Measurements from ENCODE around the gene BARHL1. TPM values are rescaled to one million over a fixed set of nuclear protein-coding genes. Genes with fewer than 3 reads are reported as not detected.

BARHL1 gene
- total RNA-seq, 2 experiments from 2014 or later, result not detected

DNA sequence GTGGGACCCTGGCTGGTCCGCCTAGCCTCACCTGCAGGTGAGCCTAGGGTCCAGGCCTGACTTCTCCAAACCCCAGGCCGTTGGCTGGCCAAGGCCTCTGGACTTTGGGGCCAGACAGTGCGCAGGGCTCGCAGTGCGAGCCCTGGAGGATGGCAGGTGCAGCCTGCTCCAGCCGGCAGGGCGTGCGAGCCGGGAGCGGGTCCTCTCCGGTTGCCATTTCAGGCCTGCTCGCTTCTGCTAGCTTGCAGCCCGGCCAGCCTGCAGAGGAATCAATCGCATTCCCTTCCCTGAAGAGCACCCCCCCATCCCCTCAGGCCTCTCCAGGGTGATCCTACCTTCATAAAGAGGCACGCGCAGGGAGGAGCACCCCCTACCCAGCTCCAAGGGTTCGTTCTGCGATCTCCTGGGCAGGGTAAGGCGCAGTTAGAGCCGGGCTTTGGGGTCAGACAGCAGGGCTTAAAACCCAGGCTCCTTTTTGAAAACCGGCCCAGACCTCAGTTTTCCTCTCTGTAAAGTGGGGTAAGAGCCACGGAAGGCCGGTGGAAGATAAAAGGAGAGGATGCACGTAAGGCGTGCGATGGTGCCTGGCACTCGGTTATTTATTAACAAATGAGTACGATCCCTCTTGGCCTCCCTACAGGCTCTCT, 6.2 kb downstream of the BARHL1 start:
- H3K9me3 ChIP-seq (ENCODE audit: low read length), result no peaks in the 10 kb centered on the region
- CTCF ChIA-PET (ENCODE audit: unreplicated experiment), result no interaction called here
- H3K4me2 ChIP-seq (ENCODE audit: low read length), result no peak overlapping the region
- peaks cover 7% of the 10 kb centered on the region; the same call in 1 of the 2 replicates for H3K36me3 ChIP-seq (ENCODE audit: insufficient read depth, low read length)
- H3K4me1 ChIP-seq (ENCODE audit: insufficient read depth, low read length, poor library complexity, severe bottlenecking), result no peaks in the 10 kb centered on the region
- POLR2A ChIA-PET, result interaction anchor here (0.6 kb wide), 1 partner anchor 161 kb away, joined by 3 read pairs; no protein-coding TSS in a partner anchor
- no peak overlapping the region for H3K27ac ChIP-seq (ENCODE audit: low read depth, low read length, poor library complexity, severe bottlenecking)
- TF ChIP-seq EZH2phosphoT487 (IDR thresholded peaks at IDR 0.05; ENCODE audit: borderline replicate concordance, low read depth, low read length), result no peak
- TF ChIP-seq, protein P1, sequence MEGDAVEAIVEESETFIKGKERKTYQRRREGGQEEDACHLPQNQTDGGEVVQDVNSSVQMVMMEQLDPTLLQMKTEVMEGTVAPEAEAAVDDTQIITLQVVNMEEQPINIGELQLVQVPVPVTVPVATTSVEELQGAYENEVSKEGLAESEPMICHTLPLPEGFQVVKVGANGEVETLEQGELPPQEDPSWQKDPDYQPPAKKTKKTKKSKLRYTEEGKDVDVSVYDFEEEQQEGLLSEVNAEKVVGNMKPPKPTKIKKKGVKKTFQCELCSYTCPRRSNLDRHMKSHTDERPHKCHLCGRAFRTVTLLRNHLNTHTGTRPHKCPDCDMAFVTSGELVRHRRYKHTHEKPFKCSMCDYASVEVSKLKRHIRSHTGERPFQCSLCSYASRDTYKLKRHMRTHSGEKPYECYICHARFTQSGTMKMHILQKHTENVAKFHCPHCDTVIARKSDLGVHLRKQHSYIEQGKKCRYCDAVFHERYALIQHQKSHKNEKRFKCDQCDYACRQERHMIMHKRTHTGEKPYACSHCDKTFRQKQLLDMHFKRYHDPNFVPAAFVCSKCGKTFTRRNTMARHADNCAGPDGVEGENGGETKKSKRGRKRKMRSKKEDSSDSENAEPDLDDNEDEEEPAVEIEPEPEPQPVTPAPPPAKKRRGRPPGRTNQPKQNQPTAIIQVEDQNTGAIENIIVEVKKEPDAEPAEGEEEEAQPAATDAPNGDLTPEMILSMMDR (conservative IDR thresholded peaks at IDR 0.05; ENCODE audit: low read length), result no peak
- H3K9me2 ChIP-seq (ENCODE audit: insufficient read depth, low read length), result no peaks in the 10 kb centered on the region
- H2AFZ ChIP-seq (ENCODE audit: low read length), result no peak overlapping the region
- intact Hi-C loops (cut with micrococcal nuclease; ENCODE audit: unreplicated experiment), result no loop called here
- H3K79me2 ChIP-seq (ENCODE audit: insufficient read depth, low read depth, low read length), result no peaks in the 10 kb centered on the region
- H3K4me3 ChIP-seq (ENCODE audit: low read depth, low read length, poor library complexity, severe bottlenecking), result no peak overlapping the region
- DNase-seq (ENCODE audit: low spot score), result no peak
- no TSS peak for BruUV-seq (replicated peaks)
- H4K20me1 ChIP-seq (ENCODE audit: insufficient read depth, low read length), result no peaks in the 10 kb centered on the region

DNA sequence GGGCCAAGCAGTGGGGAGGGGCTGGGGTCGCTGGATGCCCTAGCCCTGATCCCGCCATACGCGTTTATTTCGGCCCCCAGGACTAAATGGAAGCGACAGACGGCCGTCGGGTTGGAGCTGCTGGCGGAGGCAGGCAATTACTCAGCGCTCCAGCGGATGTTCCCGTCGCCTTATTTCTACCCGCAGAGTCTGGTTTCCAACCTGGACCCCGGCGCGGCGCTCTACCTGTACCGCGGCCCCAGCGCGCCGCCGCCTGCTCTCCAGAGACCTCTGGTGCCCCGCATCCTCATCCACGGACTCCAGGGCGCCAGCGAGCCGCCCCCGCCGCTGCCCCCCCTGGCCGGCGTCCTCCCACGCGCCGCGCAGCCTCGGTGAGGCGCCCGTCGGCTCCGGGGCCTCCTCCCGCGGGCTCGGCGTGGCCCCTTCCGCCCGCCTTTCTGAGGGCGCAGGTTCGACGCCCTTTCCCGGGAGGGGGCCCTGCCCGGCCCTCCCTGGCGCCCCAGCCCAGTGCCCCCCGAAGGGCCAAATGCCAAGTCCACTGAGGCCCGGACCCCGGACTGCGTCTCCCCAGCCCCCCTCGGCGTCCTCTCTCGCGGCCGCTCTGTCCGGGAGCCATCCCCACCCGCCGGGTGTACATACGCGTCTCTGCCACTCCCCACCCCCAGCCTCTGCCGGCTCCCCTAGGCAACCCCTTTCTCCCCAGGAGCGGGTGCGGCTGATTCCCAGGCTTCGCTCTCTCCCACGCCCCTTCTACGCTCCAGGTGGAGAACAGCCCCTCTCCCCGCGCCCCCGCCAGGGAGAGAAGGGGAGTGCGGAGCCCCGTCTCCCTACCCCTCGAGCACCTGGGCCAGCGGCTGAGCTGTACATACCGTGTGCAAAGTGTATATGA, 7.0 kb downstream of the BARHL1 start:
- intact Hi-C loops (cut with micrococcal nuclease; ENCODE audit: unreplicated experiment), result no loop called here
- H3K27ac ChIP-seq (ENCODE audit: low read depth, low read length, poor library complexity, severe bottlenecking), result no peak overlapping the region
- TF ChIP-seq, protein P1 (conservative IDR thresholded peaks at IDR 0.05; ENCODE audit: low read length), result no peak
- no peak for TF ChIP-seq EZH2phosphoT487 (IDR thresholded peaks at IDR 0.05; ENCODE audit: borderline replicate concordance, low read depth, low read length)
- H3K4me3 ChIP-seq (ENCODE audit: low read depth, low read length, poor library complexity, severe bottlenecking), result no peak overlapping the region
- H3K9me2 ChIP-seq (ENCODE audit: insufficient read depth, low read length), result no peaks in the 10 kb centered on the region
- POLR2A ChIA-PET, result no interaction called here
- H2AFZ ChIP-seq (ENCODE audit: low read length), result no peak overlapping the region
- no TSS peak for BruUV-seq (replicated peaks)
- H3K4me2 ChIP-seq (ENCODE audit: low read length), result no peak overlapping the region
- no peaks in the 10 kb centered on the region for H4K20me1 ChIP-seq (ENCODE audit: insufficient read depth, low read length)
- H3K9me3 ChIP-seq (ENCODE audit: low read length), result no peaks in the 10 kb centered on the region
- no peaks in the 10 kb centered on the region for H3K4me1 ChIP-seq (ENCODE audit: insufficient read depth, low read length, poor library complexity, severe bottlenecking)
- CTCF ChIA-PET (ENCODE audit: unreplicated experiment), result no interaction called here
- peaks cover 10% of the 10 kb centered on the region for H3K36me3 ChIP-seq (ENCODE audit: insufficient read depth, low read length)
- H3K79me2 ChIP-seq (ENCODE audit: insufficient read depth, low read depth, low read length), result no peaks in the 10 kb centered on the region
- no peak for DNase-seq (ENCODE audit: low spot score)

DNA sequence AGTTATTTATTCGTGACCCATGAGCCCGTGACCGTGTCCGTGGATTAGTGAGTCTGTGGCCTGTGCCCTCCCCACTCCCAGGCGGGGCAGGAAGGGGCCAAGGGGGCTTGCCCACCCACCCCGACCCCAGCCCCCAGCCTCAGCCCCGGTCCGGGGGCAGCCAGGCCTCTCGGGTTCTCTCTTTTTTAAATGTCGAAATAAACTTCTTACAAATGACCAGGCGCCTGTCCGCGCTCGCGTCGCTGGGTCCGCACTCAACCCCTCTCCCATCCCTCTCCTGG, 7.6 kb downstream of the BARHL1 start:
- no peaks in the 10 kb centered on the region for H3K4me1 ChIP-seq (ENCODE audit: insufficient read depth, low read length, poor library complexity, severe bottlenecking)
- no peaks in the 10 kb centered on the region for H3K79me2 ChIP-seq (ENCODE audit: insufficient read depth, low read depth, low read length)
- DNase-seq (ENCODE audit: low spot score), result no peak
- BruUV-seq (replicated peaks), result no TSS peak
- no peaks in the 10 kb centered on the region for H3K9me2 ChIP-seq (ENCODE audit: insufficient read depth, low read length)
- no peak for TF ChIP-seq EZH2phosphoT487 (IDR thresholded peaks at IDR 0.05; ENCODE audit: borderline replicate concordance, low read depth, low read length)
- TF ChIP-seq, protein P1 (conservative IDR thresholded peaks at IDR 0.05; ENCODE audit: low read length), result no peak
- H3K27ac ChIP-seq (ENCODE audit: low read depth, low read length, poor library complexity, severe bottlenecking), result no peak overlapping the region
- no peaks in the 10 kb centered on the region for H4K20me1 ChIP-seq (ENCODE audit: insufficient read depth, low read length)
- no peak overlapping the region for H2AFZ ChIP-seq (ENCODE audit: low read length)
- H3K4me2 ChIP-seq (ENCODE audit: low read length), result no peak overlapping the region
- H3K4me3 ChIP-seq (ENCODE audit: low read depth, low read length, poor library complexity, severe bottlenecking), result no peak overlapping the region
- intact Hi-C loops (cut with micrococcal nuclease; ENCODE audit: unreplicated experiment), result no loop called here
- no peaks in the 10 kb centered on the region for H3K9me3 ChIP-seq (ENCODE audit: low read length)
- CTCF ChIA-PET (ENCODE audit: unreplicated experiment), result no interaction called here
- peaks cover 16% of the 10 kb centered on the region for H3K36me3 ChIP-seq (ENCODE audit: insufficient read depth, low read length)
- POLR2A ChIA-PET, result no interaction called here

Measured in OCI-LY7 (cell line).